Ishikawa (cell line): ENCODE measurements around the gene SRL.

Experiments
- CEBPB ChIP-seq: IDR thresholded peaks from 2 replicates; pipeline ENCODE4 v1.6.1; 2012
- CREB1 ChIP-seq: IDR thresholded peaks from 2 replicates; pipeline ENCODE4 v1.6.1; 2012; ENCODE audit warnings: low read depth
- EP300 ChIP-seq: IDR thresholded peaks from 2 replicates; pipeline ENCODE4 v1.6.1; 2012; ENCODE audit warnings: borderline replicate concordance
- NFIC ChIP-seq: IDR thresholded peaks from 2 replicates; pipeline ENCODE4 v1.6.1; 2012
- RAD21 ChIP-seq: IDR thresholded peaks from 2 replicates; pipeline ENCODE4 v1.6.1; 2012; ENCODE audit warnings: low read depth
- TAF1 ChIP-seq: IDR thresholded peaks from 2 replicates; pipeline ENCODE4 v1.6.1; 2012; ENCODE audit warnings: low read depth, mild to moderate bottlenecking
- TEAD4 ChIP-seq: IDR thresholded peaks from 2 replicates; pipeline ENCODE4 v1.6.1; 2012
- USF1 ChIP-seq: IDR thresholded peaks from 2 replicates; pipeline ENCODE4 v1.6.1; 2012
- TF ChIP-seq, protein P1 (sequence below): IDR thresholded peaks from 2 replicates; pipeline ENCODE4 v1.6.1; 2012; ENCODE audit warnings: low read depth, mild to moderate bottlenecking

DNA sequence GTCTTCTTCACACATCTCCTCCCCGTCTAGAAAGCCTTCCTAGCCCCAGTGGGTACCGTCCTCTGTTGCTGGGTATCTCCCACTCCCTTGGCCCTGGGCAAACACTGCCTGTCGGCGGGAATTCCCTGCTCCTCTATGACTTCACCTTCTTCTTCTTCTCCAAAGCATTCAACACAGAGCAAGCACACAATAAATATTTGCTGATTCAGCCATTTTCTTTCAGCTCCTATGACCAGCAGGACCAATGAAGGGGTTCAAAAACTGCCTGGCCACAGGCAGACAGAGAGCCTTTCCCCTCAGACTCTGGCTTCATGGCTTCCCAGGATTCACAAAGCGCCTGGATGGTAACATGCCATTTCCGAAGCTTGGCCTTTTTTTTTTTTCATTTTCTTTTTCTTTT is 72.5 kb downstream of the SRL start:
- TF ChIP-seq EP300: no peak
- no peak for TF ChIP-seq TEAD4
- TF ChIP-seq TAF1: no peak
- no peak for TF ChIP-seq NFIC
- TF ChIP-seq RAD21: no peak
- no peak for TF ChIP-seq CREB1
- TF ChIP-seq, protein P1, sequence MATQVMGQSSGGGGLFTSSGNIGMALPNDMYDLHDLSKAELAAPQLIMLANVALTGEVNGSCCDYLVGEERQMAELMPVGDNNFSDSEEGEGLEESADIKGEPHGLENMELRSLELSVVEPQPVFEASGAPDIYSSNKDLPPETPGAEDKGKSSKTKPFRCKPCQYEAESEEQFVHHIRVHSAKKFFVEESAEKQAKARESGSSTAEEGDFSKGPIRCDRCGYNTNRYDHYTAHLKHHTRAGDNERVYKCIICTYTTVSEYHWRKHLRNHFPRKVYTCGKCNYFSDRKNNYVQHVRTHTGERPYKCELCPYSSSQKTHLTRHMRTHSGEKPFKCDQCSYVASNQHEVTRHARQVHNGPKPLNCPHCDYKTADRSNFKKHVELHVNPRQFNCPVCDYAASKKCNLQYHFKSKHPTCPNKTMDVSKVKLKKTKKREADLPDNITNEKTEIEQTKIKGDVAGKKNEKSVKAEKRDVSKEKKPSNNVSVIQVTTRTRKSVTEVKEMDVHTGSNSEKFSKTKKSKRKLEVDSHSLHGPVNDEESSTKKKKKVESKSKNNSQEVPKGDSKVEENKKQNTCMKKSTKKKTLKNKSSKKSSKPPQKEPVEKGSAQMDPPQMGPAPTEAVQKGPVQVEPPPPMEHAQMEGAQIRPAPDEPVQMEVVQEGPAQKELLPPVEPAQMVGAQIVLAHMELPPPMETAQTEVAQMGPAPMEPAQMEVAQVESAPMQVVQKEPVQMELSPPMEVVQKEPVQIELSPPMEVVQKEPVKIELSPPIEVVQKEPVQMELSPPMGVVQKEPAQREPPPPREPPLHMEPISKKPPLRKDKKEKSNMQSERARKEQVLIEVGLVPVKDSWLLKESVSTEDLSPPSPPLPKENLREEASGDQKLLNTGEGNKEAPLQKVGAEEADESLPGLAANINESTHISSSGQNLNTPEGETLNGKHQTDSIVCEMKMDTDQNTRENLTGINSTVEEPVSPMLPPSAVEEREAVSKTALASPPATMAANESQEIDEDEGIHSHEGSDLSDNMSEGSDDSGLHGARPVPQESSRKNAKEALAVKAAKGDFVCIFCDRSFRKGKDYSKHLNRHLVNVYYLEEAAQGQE: no peak
- no peak for TF ChIP-seq USF1
- TF ChIP-seq CEBPB: no peak
